OCI-LY7 (cell line): ENCODE measurements around the gene MEP1A. TPM values are rescaled to one million over a fixed set of nuclear protein-coding genes. Genes with fewer than 3 reads are reported as not detected.

ENCODE experiments used
- BruUV-seq: library from RNA; stranded (reverse); fragments of 400-500 nt; replicated peaks from 2 replicates; lab custom pipeline; 2021; lab: Mats Ljungman, UMichigan
- CTCF ChIA-PET: fragments of 300-600 bp; sonication (Branson Sonifier 250); formaldehyde crosslinking; loops from one replicate; lab custom pipeline; 2022; ENCODE audit warnings: antibody characterized with exemption; ENCODE audit not compliant: unreplicated experiment; lab: Charles Lee
- POLR2A ChIA-PET: fragments of 300-600 bp; sonication (Branson Sonifier 250); formaldehyde crosslinking; loops from one replicate; lab custom pipeline; 2022; ENCODE audit warnings: antibody characterized with exemption; lab: Charles Lee
- DNase-seq: peaks from one replicate; pipeline ENCODE4 v3.0.0-alpha.2; 2015; ENCODE audit warnings: low spot score
- H2AFZ ChIP-seq: fragments of 200-600 bp; sonication (generic), shearing (Covaris generic); 2 replicates; pipeline ENCODE4 v1.6.1; 2014; ENCODE audit warnings: mild to moderate bottlenecking, antibody characterized with exemption, low read length, moderate library complexity
- H3K27ac ChIP-seq: fragments of 200-600 bp; sonication (generic); 2 replicates; pipeline ENCODE4 v1.5.1; 2014; ENCODE audit warnings: mixed run types, low read depth, mild to moderate bottlenecking, moderate library complexity, low read length, inconsistent platforms; ENCODE audit not compliant: poor library complexity, severe bottlenecking
- H3K36me3 ChIP-seq: fragments of 200-600 bp; sonication (generic); 2 replicates; pipeline ENCODE4 v1.6.1; 2014; ENCODE audit warnings: mild to moderate bottlenecking, antibody characterized with exemption, low read length, moderate library complexity, mixed read lengths; ENCODE audit not compliant: insufficient read depth
- H3K4me1 ChIP-seq: fragments of 200-600 bp; sonication (generic); 2 replicates; pipeline ENCODE4 v1.5.1; 2014; ENCODE audit warnings: mild to moderate bottlenecking, low read length; ENCODE audit not compliant: insufficient read depth, poor library complexity, severe bottlenecking
- H3K4me2 ChIP-seq: fragments of 200-600 bp; sonication (generic); 2 replicates; pipeline ENCODE4 v1.6.1; 2014; ENCODE audit warnings: mild to moderate bottlenecking, low read length
- H3K4me3 ChIP-seq: fragments of 200-600 bp; sonication (generic); 2 replicates; pipeline ENCODE4 v1.5.1; 2014; ENCODE audit warnings: mild to moderate bottlenecking, low read depth, low read length; ENCODE audit not compliant: poor library complexity, severe bottlenecking
- H3K79me2 ChIP-seq: fragments of 200-600 bp; sonication (generic); 2 replicates; pipeline ENCODE4 v1.6.1; 2016; ENCODE audit warnings: low read depth, mild to moderate bottlenecking, low read length, moderate library complexity, mixed read lengths; ENCODE audit not compliant: insufficient read depth
- H3K9me2 ChIP-seq: fragments of 200-600 bp; sonication (generic); 2 replicates; pipeline ENCODE4 v1.6.1; 2016; ENCODE audit warnings: mild to moderate bottlenecking, low read length, mixed read lengths; ENCODE audit not compliant: insufficient read depth
- H3K9me3 ChIP-seq: fragments of 200-600 bp; sonication (generic); 2 replicates; pipeline ENCODE4 v1.6.1; 2014; ENCODE audit warnings: mild to moderate bottlenecking, mixed run types, low read length, mixed read lengths
- H4K20me1 ChIP-seq: fragments of 200-600 bp; sonication (generic); 2 replicates; pipeline ENCODE4 v1.6.1; 2014; ENCODE audit warnings: mild to moderate bottlenecking, antibody characterized with exemption, low read length, moderate library complexity, mixed read lengths; ENCODE audit not compliant: insufficient read depth
- CTCF ChIP-seq: fragments of 200-600 bp; sonication (generic); conservative IDR thresholded peaks from 2 replicates; pipeline ENCODE4 v1.5.1; 2014; ENCODE audit warnings: mild to moderate bottlenecking, antibody characterized with exemption, low read length, moderate library complexity, mixed read lengths
- EZH2phosphoT487 ChIP-seq: fragments of 200-600 bp; sonication (generic); IDR thresholded peaks from 2 replicates; pipeline ENCODE4 v1.6.1; 2018; ENCODE audit warnings: low read depth, borderline replicate concordance, mild to moderate bottlenecking, mixed run types, antibody characterized with exemption, low read length, moderate library complexity, mixed read lengths
- intact Hi-C: fragments of 100-400 bp; cut with micrococcal nuclease; formaldehyde crosslinking; loops from one replicate; pipeline ENCODE4 v1.10.0; 2022; ENCODE audit not compliant: unreplicated experiment
- total RNA-seq, 2 experiments: library from RNA; depleted of rRNA in 1 of 2; stranded (reverse); fragments of >200 nt in 1 of 2; shearing (Covaris generic) in 1 of 2; gene quantifications; 2 replicates each; pipeline ENCODE4 v1.2.3, GENCODE V29; 2014 to 2022

MEP1A gene
- total RNA-seq, 2 experiments from 2014 or later = not detected

GRCh38 chr6:46792635-46793034 lies 554 bp upstream of the MEP1A start:
- no peaks in the 10 kb centered on the region for H3K4me1 ChIP-seq
- ChIA-PET CTCF (no interaction called here), POLR2A (no interaction called here)
- H3K79me2 ChIP-seq = no peaks in the 10 kb centered on the region
- H4K20me1 ChIP-seq = no peaks in the 10 kb centered on the region
- intact Hi-C loops = no loop called here
- H3K36me3 ChIP-seq = no peaks in the 10 kb centered on the region
- no peak overlapping the region for H3K4me3 ChIP-seq
- H3K4me2 ChIP-seq = no peak overlapping the region
- BruUV-seq = no TSS peak
- H2AFZ ChIP-seq = no peak overlapping the region
- no peaks in the 10 kb centered on the region for H3K9me3 ChIP-seq
- no peak for TF ChIP-seq CTCF
- TF ChIP-seq EZH2phosphoT487 = no peak
- no peak for DNase-seq
- H3K9me2 ChIP-seq = no peaks in the 10 kb centered on the region; the same call in 1 of the 2 replicates
- H3K27ac ChIP-seq = no peak overlapping the region

- Histone ChIP-seq H3K4me1 (no peaks in the 10 kb centered on the region), H4K20me1 (no peaks in the 10 kb centered on the region), H3K9me2 (no peaks in the 10 kb centered on the region; the same call in 1 of the 2 replicates), H3K27ac (no peak overlapping the region), H3K79me2 (no peaks in the 10 kb centered on the region), H3K4me2 (no peak overlapping the region), H3K9me3 (no peaks in the 10 kb centered on the region), H3K36me3 (no peaks in the 10 kb centered on the region), H3K4me3 (no peak overlapping the region), H2AFZ (no peak overlapping the region)
- TF ChIP-seq EZH2phosphoT487 (no peak), CTCF (no peak)
- ChIA-PET CTCF (no interaction called here), POLR2A (no interaction called here)
- DNase-seq = no peak
- intact Hi-C loops = no loop called here
- no TSS peak for BruUV-seq
These were observed 879 bp downstream of the MEP1A start for GRCh38 chr6:46794068-46794467.

GRCh38 chr6:46795816-46796215 lies 2.6 kb downstream of the MEP1A start:
- no TSS peak for BruUV-seq
- Histone ChIP-seq H3K9me3 (no peaks in the 10 kb centered on the region), H3K27ac (no peak overlapping the region), H3K4me2 (no peak overlapping the region), H4K20me1 (no peaks in the 10 kb centered on the region), H3K4me1 (no peaks in the 10 kb centered on the region), H3K36me3 (no peaks in the 10 kb centered on the region), H3K9me2 (no peaks in the 10 kb centered on the region; the same call in 1 of the 2 replicates), H3K79me2 (no peaks in the 10 kb centered on the region), H2AFZ (no peak overlapping the region), H3K4me3 (no peak overlapping the region)
- ChIA-PET CTCF (interaction anchor here (0.6 kb wide), 1 partner anchor 18 kb away, joined by 3 read pairs; no protein-coding TSS in a partner anchor), POLR2A (no interaction called here)
- DNase-seq = no peak
- intact Hi-C loops = no loop called here
- TF ChIP-seq EZH2phosphoT487 = no peak
- no peak for TF ChIP-seq CTCF
